ENCODE data around the gene VWA1. TPM values are rescaled to one million over a fixed set of nuclear protein-coding genes. Genes with fewer than 3 reads are reported as not detected.
"Not testable (repeated sequence)": the region's sequence is repeated elsewhere in the genome, so short reads cannot be mapped to it uniquely, and the experiment has no call there.

Gene VWA1
- total RNA-seq, 2 experiments from 2014 or later: 0.21 to 0.29 TPM

- Mint-ChIP-seq H3K36me3 (ENCODE audit: low read depth) (no peaks in the 10 kb centered on the region), H3K9me3 (ENCODE audit: insufficient read depth) (no peaks in the 10 kb centered on the region), H3K4me1 (ENCODE audit: low read depth) (peaks cover 17% of the 10 kb centered on the region), H3K27me3 (ENCODE audit: low read depth) (peaks cover 15% of the 10 kb centered on the region), H3K4me3 (no peak overlapping the region), H3K27ac (no peak overlapping the region)
- no peak for ATAC-seq
- no peak for DNase-seq
- POLR2A ChIA-PET: interaction anchor here (0.7 kb wide), 1 partner anchor 394 kb away, joined by 3 read pairs; no protein-coding TSS in a partner anchor
- CTCF ChIA-PET: no interaction called here
These were observed 8.9 kb upstream of the VWA1 start for GRCh38 chr1:1426496-1427105.

- Mint-ChIP-seq H3K27ac (no peak overlapping the region), H3K9me3 (ENCODE audit: insufficient read depth) (no peaks in the 10 kb centered on the region), H3K4me3 (no peak overlapping the region), H3K36me3 (ENCODE audit: low read depth) (no peaks in the 10 kb centered on the region), H3K4me1 (ENCODE audit: low read depth) (peaks cover 14% of the 10 kb centered on the region), H3K27me3 (ENCODE audit: low read depth) (peaks cover 15% of the 10 kb centered on the region)
- ChIA-PET POLR2A (no interaction called here), CTCF (no interaction called here)
- ATAC-seq: no peak
- DNase-seq: no peak
These were observed 8.2 kb upstream of the VWA1 start for GRCh38 chr1:1427106-1427819.

- ChIA-PET POLR2A (no interaction called here), CTCF (interaction anchor here (2.1 kb wide), 1 partner anchor 13 kb away, joined by 8 read pairs; no protein-coding TSS in a partner anchor)
- peaks cover 9% of the 10 kb centered on the region for H3K4me1 Mint-ChIP-seq (ENCODE audit: low read depth)
- no peak overlapping the region for H3K27ac Mint-ChIP-seq
- peaks cover 15% of the 10 kb centered on the region for H3K27me3 Mint-ChIP-seq (ENCODE audit: low read depth)
- no peaks in the 10 kb centered on the region for H3K9me3 Mint-ChIP-seq (ENCODE audit: insufficient read depth)
- H3K36me3 Mint-ChIP-seq (ENCODE audit: low read depth): no peaks in the 10 kb centered on the region
- no peak overlapping the region for H3K4me3 Mint-ChIP-seq
- DNase-seq (no peak), ATAC-seq (no peak)
These were observed 7.7 kb upstream of the VWA1 start for GRCh38 chr1:1427820-1428148.

GRCh38 chr1:1428174-1428573 is 7.3 kb upstream of the VWA1 start:
- ATAC-seq (no peak), DNase-seq (no peak)
- H3K36me3 Mint-ChIP-seq (ENCODE audit: low read depth): no peaks in the 10 kb centered on the region
- H3K9me3 Mint-ChIP-seq (ENCODE audit: insufficient read depth): no peaks in the 10 kb centered on the region
- CTCF ChIA-PET: interaction anchor here (2.1 kb wide), 1 partner anchor 13 kb away, joined by 8 read pairs; no protein-coding TSS in a partner anchor
- H3K27me3 Mint-ChIP-seq (ENCODE audit: low read depth): peaks cover 15% of the 10 kb centered on the region
- no peak overlapping the region for H3K4me3 Mint-ChIP-seq
- POLR2A ChIA-PET: no interaction called here
- peaks cover 6% of the 10 kb centered on the region for H3K4me1 Mint-ChIP-seq (ENCODE audit: low read depth)
- no peak overlapping the region for H3K27ac Mint-ChIP-seq

- DNase-seq; H3K36me3 Mint-ChIP-seq (ENCODE audit: low read depth); H3K9me3 Mint-ChIP-seq (ENCODE audit: insufficient read depth); H3K4me3 Mint-ChIP-seq; POLR2A ChIA-PET; ATAC-seq; H3K4me1 Mint-ChIP-seq (ENCODE audit: low read depth); H3K27ac Mint-ChIP-seq: not testable (repeated sequence)
- H3K27me3 Mint-ChIP-seq (ENCODE audit: low read depth): peaks cover 15% of the 10 kb centered on the region
- CTCF ChIA-PET: interaction anchor here (1.1 to 2.1 kb wide), 2 partner anchors 12 to 21 kb away, joined by 3 to 8 read pairs; no protein-coding TSS in a partner anchor
These were observed 6.5 kb upstream of the VWA1 start for GRCh38 chr1:1428967-1429366.

GRCh38 chr1:1429671-1430073 is 5.8 kb upstream of the VWA1 start:
- ATAC-seq (no peak), DNase-seq (no peak)
- Mint-ChIP-seq H3K9me3 (ENCODE audit: insufficient read depth) (no peaks in the 10 kb centered on the region), H3K36me3 (ENCODE audit: low read depth) (no peaks in the 10 kb centered on the region), H3K27me3 (ENCODE audit: low read depth) (peaks cover 15% of the 10 kb centered on the region), H3K4me1 (ENCODE audit: low read depth) (peaks cover 7% of the 10 kb centered on the region), H3K27ac (no peak overlapping the region), H3K4me3 (no peak overlapping the region)
- ChIA-PET CTCF (interaction anchor here (1.1 to 2.1 kb wide), 2 partner anchors 11 to 22 kb away, joined by 3 to 8 read pairs; no protein-coding TSS in a partner anchor), POLR2A (no interaction called here)

- Mint-ChIP-seq H3K4me3 (no peak overlapping the region), H3K27me3 (ENCODE audit: low read depth) (peaks cover 19% of the 10 kb centered on the region), H3K27ac (no peak overlapping the region), H3K36me3 (ENCODE audit: low read depth) (no peaks in the 10 kb centered on the region), H3K9me3 (ENCODE audit: insufficient read depth) (no peaks in the 10 kb centered on the region), H3K4me1 (ENCODE audit: low read depth) (peaks cover 12% of the 10 kb centered on the region)
- ATAC-seq (no peak), DNase-seq (no peak)
- CTCF ChIA-PET: interaction anchor here (2.1 to 2.5 kb wide), 2 partner anchors 10 kb away, joined by 8 to 9 read pairs; no protein-coding TSS in a partner anchor
- POLR2A ChIA-PET: no interaction called here
These were observed 5.1 kb upstream of the VWA1 start for GRCh38 chr1:1430114-1430982.

GRCh38 chr1:1430992-1431844 is 4.3 kb upstream of the VWA1 start:
- ATAC-seq: no peak
- ChIA-PET POLR2A (no interaction called here), CTCF (interaction anchor here (2.5 kb wide), 1 partner anchor 10 kb away, joined by 9 read pairs; no protein-coding TSS in a partner anchor)
- Mint-ChIP-seq H3K27ac (no peak overlapping the region), H3K9me3 (ENCODE audit: insufficient read depth) (no peaks in the 10 kb centered on the region), H3K27me3 (ENCODE audit: low read depth) (peaks cover 15% of the 10 kb centered on the region), H3K36me3 (ENCODE audit: low read depth) (no peaks in the 10 kb centered on the region), H3K4me1 (ENCODE audit: low read depth) (peaks cover 13% of the 10 kb centered on the region), H3K4me3 (no peak overlapping the region)
- no peak for DNase-seq

- DNase-seq: no peak
- Mint-ChIP-seq H3K4me1 (ENCODE audit: low read depth) (peaks cover 12% of the 10 kb centered on the region), H3K27me3 (ENCODE audit: low read depth) (peaks cover 16% of the 10 kb centered on the region), H3K27ac (no peak overlapping the region), H3K9me3 (ENCODE audit: insufficient read depth) (no peaks in the 10 kb centered on the region), H3K36me3 (ENCODE audit: low read depth) (no peaks in the 10 kb centered on the region), H3K4me3 (no peak overlapping the region)
- ATAC-seq: no peak
- ChIA-PET POLR2A (no interaction called here), CTCF (interaction anchor here (2.5 kb wide), 1 partner anchor 9 kb away, joined by 9 read pairs; no protein-coding TSS in a partner anchor)
These were observed 3.6 kb upstream of the VWA1 start for GRCh38 chr1:1431845-1432273.

GRCh38 chr1:1432274-1432950 is 3.1 kb upstream of the VWA1 start:
- no peak for DNase-seq
- H3K36me3 Mint-ChIP-seq (ENCODE audit: low read depth): no peaks in the 10 kb centered on the region
- ChIA-PET POLR2A (no interaction called here), CTCF (interaction anchor here (2.5 kb wide), 1 partner anchor 8 kb away, joined by 9 read pairs; no protein-coding TSS in a partner anchor)
- H3K9me3 Mint-ChIP-seq (ENCODE audit: insufficient read depth): no peaks in the 10 kb centered on the region
- H3K4me1 Mint-ChIP-seq (ENCODE audit: low read depth): peaks cover 12% of the 10 kb centered on the region
- H3K27me3 Mint-ChIP-seq (ENCODE audit: low read depth): peaks cover 16% of the 10 kb centered on the region
- no peak for ATAC-seq
- no peak overlapping the region for H3K27ac Mint-ChIP-seq
- H3K4me3 Mint-ChIP-seq: no peak overlapping the region

All from activated CD8-positive, alpha-beta T cell treated with anti-CD3 and anti-CD28 coated beads, Interleukin-2, amount 10 ng/mL, durations not matched to agents 7 days and 5 days (primary cell).